ENCODE results near the gene ENDOU.

- peak; percentile 92 for TF ChIP-seq CTCF (IDR thresholded peaks at IDR 0.05)
- no peak for TF ChIP-seq ZFX (IDR thresholded peaks at IDR 0.05; ENCODE audit: borderline replicate concordance)
These were observed 42.0 kb upstream of the ENDOU start for GRCh38 chr12:47767216-47767724.
